Esophagus muscularis mucosa (tissue), 4 donors: Measurements from ENCODE around the gene BARX1.
"Not testable (repeated sequence)": the region's sequence is repeated elsewhere in the genome, so short reads cannot be mapped to it uniquely, and the experiment has no call there.

Experiments used
- EP300 ChIP-seq: sonication (generic); formaldehyde crosslinking; IDR thresholded peaks from one replicate; pipeline ENCODE4 v1.6.1; 2017; ENCODE audit warnings: antibody characterized with exemption
- POLR2A ChIP-seq: fragments of 450-650 bp; IDR thresholded peaks from one replicate; pipeline ENCODE4 v1.6.1; 2017; ENCODE audit warnings: antibody characterized with exemption, moderate library complexity, mild to moderate bottlenecking, low read depth
- TF ChIP-seq, protein P1 (sequence below), 3 experiments: fragments of 200-600 bp in 2 of 3; fragments of 450-650 bp in 1 of 3; sonication (generic) in 2 of 3; IDR thresholded peaks; one replicate each; pipeline ENCODE4 v1.5.1; 2017 to 2019; ENCODE audit warnings: antibody characterized with exemption in 3 of 3, mild to moderate bottlenecking in 2 of 3, moderate library complexity in 1 of 3

DNA sequence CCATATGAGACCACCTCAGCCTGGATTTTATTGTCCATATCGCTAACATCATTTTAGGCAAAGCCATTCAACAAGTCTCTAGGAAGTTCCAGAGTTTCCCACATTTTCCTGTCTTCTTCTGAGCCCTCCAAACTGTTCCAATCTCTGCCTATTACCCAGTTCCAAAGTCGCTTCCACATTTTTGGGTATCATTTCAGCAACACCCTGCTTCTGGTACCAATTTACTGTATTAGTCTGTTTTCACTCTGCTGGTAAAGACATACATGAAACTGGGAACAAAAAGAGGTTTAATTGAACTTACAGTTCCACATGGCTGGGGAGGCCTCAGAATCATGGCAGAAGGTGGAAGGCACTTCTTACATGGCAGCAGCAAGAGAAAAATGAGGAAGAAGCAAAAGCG lies 17.5 kb upstream of the BARX1 start:
- TF ChIP-seq, protein P1, sequence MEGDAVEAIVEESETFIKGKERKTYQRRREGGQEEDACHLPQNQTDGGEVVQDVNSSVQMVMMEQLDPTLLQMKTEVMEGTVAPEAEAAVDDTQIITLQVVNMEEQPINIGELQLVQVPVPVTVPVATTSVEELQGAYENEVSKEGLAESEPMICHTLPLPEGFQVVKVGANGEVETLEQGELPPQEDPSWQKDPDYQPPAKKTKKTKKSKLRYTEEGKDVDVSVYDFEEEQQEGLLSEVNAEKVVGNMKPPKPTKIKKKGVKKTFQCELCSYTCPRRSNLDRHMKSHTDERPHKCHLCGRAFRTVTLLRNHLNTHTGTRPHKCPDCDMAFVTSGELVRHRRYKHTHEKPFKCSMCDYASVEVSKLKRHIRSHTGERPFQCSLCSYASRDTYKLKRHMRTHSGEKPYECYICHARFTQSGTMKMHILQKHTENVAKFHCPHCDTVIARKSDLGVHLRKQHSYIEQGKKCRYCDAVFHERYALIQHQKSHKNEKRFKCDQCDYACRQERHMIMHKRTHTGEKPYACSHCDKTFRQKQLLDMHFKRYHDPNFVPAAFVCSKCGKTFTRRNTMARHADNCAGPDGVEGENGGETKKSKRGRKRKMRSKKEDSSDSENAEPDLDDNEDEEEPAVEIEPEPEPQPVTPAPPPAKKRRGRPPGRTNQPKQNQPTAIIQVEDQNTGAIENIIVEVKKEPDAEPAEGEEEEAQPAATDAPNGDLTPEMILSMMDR (IDR thresholded peaks at IDR 0.05): not testable (repeated sequence)
- TF ChIP-seq EP300, POLR2A: not testable (repeated sequence)
